GM18498 (cell line): ENCODE measurements around the gene OPCML.

ENCODE experiments used
- ATAC-seq: cut with Tn5 transposase; IDR thresholded peaks from one replicate; pipeline ENCODE4 v1.9.1; 2021; ENCODE audit warnings: mild to moderate bottlenecking, moderate library complexity; ENCODE audit not compliant: unreplicated experiment

OPCML gene

DNA sequence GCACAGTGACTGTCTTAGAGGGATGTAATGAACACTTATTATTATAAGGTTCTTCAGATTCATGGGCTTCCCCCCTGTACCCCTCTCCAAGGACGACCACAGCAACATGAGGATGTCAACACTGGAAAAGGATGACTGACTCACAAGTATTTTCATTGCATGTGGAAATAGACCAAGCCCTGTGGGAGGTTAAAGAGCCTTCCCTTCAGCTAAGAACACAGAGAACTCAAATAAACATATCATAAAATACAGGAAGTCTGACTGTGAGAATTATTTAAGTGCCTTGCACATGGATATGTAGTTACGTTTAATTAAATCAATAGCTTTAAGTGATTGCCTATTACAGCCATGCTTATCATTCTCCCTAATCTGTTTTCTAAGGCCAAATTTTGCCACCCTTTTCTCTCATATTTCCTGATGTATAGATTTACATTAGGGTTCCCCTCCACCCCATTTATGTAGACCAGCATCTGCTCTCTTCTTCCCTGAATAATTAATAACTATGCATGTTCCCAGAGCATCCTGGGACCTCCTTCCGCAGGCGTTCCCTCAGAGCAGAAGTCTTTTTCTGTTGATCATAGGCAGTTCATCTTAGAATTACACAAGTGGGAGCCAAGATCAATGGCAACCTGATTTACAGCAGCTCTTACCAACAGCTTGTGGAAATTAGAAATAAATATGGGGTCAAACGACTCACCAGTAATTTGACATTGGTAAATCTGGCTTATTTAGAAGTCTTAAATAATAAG is 226.9 kb downstream of the OPCML start:
- no peak for ATAC-seq

DNA sequence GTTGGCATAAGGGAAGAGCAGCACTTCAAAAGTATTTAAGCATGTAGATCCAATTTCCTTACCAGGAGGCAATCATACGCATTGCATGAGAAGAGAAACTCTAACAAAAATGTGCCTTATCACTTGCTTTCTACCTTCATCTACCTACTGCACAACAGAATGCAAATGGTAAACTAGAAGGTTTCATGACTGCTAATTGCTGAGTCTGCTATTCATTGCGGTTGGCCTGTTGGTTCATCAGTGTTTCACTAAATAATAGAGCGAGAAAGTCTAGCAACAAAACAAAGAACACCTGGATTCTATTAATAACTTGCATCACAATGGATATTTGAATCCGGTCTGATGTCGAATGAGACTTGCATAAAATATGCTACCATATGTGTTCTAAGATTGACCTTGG is 229.0 kb downstream of the OPCML start:
- no peak for ATAC-seq

DNA sequence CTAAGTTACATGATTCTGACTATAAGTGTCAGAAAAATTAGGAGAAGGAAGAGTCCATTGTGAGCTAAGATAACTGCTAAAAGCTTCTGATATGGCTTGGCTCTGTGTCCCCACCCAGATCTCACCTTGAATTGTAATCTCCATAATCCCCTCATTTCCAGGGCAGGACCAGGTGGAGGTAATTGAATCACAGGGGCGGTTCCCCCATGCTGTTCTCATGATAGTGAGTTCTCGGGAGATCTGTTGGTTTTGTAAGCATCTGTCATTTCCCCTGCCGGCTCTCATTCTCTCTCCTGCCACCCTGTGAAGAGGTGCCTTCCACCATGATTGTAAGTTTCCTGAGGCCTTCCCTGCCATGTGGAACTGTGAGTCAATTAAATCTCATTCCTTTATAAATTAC is 230.2 kb downstream of the OPCML start:
- no peak for ATAC-seq

DNA sequence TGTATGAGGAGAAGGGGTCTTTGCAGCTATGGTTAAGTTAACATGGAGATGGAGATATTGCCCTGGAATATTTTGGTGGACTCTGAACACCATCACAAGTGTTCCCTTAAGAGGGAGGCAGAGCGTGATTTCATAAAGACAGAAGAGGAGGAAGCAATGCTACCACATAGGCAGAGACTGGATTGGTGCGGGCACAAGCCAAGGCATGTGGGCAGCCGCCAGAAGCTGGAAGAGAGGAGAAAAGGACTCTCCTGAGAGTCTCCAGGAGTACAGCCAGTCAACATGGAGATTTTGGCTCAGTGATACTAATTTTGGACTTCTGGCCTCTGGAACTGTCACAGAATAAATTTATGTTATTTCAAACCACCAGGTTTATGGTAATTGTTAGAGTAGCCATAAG is 231.6 kb downstream of the OPCML start:
- no peak for ATAC-seq

DNA sequence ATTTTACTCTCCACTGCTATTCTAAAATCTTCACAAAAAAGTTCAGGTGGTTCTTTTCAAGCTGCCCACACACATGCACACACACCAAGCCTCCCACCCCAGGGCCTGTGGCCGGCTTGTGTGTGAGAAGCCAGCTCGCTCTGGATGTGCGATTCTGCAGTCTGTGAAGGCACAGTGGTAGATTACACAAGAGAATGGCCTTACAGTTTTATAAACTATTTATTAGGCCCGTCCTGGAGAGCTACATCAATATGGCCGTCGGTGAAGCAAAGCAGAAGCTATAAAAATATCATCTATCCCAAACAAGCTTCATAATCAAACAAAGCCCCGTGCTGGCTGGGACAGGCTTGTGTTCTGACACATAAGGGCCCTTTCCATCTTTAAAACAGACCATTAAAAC is 240.5 kb downstream of the OPCML start:
- ATAC-seq: no peak

DNA sequence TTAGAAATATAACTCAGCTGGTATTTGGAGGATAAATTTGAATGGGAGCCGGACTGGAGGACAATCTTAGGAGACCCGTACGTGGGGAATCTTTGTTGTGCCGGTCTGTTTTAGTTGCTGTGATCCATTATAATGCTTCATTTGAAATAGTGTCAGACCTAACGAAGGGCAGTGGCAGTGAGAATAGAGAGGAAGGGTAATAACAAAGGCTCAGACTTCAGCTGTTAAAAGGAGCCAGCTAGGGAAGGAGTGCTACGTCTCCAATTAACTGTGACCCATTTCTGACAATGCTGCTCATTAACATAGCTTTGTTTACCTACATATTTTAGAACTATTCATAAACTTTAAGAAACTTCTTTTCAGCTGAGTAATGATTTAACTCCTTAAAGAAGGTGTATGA is 246.9 kb downstream of the OPCML start:
- ATAC-seq: no peak

DNA sequence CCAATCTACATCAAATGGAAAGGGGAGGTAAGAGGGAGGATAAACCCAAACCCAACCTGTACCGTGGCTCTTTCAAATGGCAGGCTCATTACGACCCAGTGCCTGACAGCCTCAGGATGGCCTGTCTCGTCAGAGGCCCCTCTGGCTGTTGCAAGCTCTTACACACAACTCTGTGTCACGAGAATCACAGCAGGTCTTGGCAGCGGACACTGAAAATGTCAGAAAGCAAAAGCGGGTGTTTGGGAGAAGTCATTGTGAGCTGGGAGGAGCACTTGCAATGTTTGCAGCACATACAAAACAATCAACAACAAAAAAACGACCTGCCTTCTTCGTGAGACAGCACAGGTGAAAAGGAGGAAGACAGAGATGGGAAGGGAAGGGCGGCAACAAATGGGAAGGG is 248.1 kb downstream of the OPCML start:
- ATAC-seq: no peak

DNA sequence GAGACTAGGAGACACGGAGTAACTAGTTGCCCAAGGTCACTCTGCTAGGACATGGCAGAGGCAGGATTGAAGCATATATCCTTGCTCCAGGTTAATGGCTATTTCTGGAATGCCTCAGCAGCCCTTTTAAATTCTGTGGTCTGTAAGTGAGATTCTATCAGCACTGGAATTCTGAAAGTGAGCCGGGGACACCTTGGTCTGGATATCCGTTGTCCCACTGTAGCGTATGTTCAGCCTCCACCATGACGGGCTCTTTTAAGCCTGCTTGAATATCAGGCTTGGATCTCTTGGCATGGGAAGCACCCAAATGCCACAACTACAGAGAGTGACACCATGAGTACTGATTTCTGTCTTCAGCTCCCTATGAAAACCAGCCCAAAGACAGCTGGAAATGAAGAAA is 254.4 kb downstream of the OPCML start:
- no peak for ATAC-seq

DNA sequence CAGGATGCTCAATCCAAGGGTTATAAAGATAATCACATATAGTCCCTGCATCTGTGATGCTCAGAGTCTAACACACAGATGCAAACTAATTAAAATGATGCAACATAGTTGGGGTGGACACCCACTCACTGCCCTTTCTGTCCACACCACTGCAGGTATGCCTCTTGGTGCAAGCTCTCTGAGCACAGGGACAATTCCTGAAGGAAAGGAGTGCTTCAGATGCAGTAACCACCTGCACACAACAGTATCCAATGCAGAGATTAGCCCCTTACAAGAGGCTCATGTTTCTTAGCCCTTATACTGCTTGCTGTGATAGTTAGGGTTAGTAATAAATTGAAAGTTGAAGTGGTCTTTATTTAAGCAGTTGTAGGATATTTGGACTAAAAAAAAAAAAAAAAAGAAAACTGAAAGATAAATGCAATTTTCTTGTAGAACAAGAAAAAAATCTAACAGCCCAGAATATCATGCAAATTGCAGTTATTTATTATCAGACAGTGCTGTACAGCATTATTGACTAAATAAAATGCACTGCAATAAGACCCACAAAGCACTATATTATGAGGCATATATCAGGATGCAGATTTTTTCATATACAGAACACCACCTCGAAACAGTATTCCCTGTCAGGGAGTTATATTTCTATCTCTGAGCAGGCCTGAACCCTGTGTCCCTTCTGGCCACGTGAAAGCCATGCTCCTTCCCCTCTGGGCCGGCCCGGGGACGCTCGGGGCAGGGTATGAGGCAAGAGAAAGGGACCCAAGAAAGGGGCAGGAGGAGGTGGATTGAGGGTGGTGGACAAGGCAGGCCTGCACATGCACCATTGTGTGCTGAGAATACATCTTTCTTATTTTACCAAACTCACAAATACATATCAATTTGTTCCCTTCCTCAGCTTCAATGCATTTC is 260.2 kb downstream of the OPCML start:
- ATAC-seq: no peak

DNA sequence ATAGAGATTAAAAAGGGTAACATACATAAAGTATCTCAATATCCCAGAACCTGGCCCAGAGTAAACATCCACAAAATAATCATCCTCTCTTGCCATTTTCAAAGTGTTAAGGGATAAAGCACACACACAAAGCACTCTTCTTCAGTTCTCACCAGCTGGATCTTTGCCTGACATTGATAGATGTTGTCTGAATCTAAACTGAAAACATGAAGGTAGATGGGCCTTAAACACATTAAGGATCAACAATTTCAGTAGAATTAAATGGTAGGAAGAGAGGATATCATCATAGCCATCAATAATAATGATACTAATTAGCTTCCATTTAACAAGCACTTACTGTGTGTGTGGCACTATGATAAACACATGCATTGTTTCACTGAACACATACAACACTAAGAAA is 261.1 kb downstream of the OPCML start:
- no peak for ATAC-seq

DNA sequence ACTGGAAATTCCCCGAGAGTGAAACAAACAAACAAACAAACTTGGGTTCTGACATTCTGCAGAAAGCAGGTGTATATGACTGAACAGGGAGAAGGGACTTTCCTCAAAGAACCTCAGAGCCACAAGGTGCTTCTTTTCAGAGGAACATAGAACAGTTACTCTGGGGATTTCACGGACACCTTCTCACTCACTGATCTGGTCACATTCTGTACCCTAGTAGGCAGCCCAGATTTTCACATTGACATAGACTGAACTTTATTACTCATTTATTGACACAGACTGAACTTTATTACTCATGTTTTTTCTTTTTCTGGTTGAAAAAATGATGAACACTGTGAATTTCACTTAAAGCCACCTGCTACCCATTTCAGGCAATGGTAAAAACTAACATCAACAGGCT is 263.0 kb downstream of the OPCML start:
- peak; percentile 92 for ATAC-seq

DNA sequence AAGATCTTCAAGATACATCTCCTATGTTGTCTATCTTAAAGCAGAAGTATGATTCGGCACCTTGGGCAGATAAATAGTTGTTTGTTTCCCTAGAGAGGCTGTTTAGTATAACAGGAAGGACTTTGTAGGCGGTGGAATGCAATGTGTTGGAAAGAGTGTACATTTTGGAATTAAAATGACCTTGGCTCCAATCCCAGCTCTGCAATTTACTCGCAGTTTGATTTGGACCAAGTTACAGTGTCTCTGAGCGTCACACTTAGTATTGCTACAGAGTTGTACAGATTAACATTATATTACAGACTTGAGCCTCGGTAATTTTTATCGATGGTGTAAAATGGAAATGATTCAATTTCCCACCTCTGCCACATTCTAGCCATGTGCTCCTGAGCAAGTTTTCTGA is 265.3 kb downstream of the OPCML start:
- no peak for ATAC-seq

DNA sequence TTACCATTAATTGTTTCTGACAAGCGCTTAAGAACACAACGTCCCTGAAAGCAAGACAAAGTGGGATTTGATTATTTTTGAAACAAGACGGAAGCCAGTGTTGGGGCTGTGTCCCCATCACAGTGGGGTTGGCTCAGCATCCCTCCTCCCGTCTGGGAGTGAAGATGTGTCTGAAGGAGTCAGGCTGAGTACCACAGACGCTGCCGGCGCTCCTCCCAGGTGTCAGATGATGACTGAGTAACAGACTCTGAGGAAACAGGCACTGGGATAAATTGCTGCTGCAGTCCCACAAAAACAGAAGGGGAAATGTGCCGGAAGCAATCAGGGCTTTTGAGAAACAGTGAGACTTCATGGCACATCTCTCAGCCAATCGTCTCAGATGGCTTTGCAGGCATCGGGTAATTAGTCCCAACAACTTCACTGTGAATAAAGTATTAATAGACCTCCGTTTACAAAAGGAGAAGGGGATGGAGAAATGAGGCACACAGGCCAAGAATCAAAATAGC is 266.7 kb downstream of the OPCML start:
- ATAC-seq: no peak

DNA sequence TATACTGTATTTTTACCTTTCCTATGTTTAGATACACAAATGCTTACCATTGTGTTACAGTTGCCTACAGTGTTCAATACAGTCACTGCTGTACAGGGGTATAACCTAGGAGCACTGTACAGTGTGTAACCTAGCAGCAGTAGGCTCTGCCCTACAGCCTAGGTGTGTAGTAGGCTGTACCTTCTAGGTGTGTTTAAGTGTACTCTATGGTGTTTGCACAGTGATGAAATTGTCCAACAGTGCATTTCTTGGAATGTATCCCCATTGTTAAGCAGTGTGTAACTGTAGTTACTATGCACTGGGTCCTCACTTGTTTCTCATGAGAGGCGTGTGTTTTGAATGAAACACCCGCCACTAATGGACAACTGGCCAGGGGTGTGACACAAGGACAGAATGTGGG is 269.0 kb downstream of the OPCML start:
- ATAC-seq: no peak

DNA sequence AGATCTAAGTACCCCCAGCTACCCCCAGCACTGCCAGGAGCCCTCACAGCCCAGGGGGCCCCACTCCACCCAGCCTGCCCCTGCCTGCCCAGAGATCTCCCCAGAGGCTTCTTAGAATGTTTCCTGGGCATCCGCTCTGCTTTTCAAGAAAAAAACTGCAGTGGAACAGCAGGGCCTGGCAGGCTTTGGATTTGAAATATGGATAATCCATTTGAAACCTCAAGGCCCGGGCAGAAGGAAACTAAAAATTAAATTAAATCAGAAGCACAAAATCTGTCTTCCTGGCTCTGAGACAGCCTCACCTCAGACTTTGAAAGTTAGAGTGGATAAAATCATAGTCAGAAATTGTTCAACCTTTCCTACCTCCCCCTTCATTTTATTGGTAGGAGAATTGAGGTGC is 273.6 kb downstream of the OPCML start:
- no peak for ATAC-seq

DNA sequence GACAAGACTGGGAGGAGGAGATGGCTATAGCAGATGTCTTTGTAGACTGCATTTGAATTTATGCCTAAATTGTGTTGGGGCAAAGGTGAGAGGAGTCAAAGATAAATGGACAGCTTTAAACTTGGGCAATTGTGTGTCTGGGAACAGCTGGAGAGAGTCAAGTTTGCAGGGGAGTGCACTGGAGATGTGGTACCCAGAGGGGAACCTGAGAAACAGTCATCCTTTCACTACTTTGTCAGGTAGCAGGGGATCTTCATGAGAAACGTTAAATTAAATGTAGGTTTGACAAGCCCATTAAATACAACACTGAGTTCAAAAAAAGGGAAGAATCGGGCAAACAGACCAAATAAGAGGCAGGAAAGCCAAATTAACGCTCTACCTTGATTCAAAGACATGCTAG is 277.7 kb downstream of the OPCML start:
- ATAC-seq: no peak

DNA sequence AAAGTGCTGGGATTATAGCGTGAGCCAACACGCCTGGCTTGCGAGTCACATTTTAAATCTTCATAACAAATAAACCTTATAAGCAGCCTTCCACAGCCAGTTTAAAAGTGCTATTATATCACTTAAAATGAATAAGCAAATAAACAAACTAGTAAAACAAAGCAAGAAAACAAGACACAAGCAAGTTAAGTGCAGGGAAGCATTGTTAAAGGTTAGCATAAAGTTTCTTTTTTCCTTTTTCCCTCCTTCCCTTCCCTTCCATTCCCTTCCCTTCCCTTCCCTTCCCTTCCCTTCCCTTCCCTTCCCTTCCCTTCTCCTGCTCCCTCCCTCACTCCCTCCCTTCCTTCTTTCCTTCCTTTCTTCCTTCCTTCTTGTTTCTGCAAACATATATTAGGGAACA is 278.7 kb downstream of the OPCML start:
- no peak for ATAC-seq

DNA sequence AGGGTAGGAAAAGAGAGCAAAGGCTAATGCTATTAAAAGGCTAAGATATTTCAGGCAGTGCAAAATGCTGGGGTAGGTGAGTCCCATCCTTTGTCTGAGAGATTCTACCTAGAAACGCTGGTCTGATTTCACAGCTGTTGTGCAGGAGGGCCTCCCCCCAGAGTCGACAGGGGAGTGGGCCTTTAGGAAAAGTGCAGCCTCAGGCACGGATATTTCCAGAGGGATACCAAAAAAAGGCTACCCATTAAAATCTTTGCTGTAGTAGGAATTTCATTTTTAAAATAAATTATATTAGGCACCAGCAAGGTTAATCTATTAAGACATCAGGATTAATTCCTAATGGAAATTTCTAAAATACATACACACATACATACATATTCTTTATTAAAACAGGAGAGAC is 280.5 kb downstream of the OPCML start:
- ATAC-seq: no peak

DNA sequence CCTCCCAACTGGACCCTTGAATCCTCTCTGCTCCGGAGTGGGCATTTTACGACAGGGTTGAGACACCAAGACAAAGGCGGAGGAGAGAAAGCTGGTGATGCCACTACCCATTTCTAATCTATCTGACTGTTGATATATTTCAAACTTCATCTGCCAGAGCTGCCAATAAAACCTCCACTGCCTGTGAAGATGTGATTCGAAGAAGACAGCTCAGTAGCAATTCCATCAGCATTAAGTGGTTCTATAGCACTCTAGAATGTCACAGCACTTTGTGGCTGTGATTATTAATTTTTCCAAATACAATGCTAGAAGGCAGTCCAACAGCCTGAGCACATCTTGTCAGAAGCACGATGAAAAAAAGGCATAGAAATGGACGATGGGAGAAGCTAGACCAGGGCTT is 282.8 kb downstream of the OPCML start:
- no peak for ATAC-seq

DNA sequence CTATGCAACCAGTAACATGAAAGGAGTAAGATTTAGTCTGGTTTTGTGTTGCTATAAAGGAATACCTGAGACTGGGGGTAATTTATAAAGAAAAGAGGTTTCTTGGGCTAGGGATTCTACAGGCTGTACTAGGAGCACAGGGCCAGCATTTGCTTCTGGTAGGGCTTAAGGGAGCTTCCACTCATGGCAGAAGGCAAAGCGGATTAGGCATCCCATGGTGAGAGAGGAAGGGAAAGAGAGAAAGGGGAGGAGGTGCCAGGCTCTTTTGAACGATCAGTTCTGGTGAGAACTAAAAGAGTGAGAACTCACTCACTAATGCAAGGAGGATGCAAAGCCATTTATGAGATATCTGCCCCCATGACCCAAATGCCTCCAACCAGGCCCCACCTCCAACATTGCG is 283.2 kb downstream of the OPCML start:
- no peak for ATAC-seq

DNA sequence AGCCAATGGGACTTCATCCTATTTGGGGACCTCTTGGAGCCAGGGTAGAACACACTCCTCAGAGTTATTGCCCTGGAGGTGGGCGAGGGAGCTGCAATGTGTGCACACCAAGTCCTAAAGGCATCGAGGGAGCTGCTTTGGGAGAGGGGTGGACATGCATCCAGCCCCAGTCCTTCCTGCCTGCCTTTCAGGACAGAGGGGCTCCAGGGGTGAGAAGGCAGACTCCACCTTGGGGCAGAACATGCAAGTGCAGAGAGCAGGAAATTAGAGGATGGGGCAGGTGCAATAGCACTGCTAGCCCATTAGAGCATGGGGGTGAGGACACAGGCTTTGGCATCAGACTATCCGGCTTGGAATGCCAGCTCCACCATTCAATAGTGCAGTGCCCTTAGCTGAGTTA is 288.5 kb downstream of the OPCML start:
- ATAC-seq: no peak
